ENCODE results near the gene ZNF283.

Gene ZNF283

GRCh38 chr19:43789029-43789428 lies 38.1 kb upstream of the ZNF283 start:
- TF ChIP-seq CTCF (IDR thresholded peaks at IDR 0.05; ENCODE audit: control insufficient read depth, extremely low read depth, insufficient read depth), result no peak
- no peak overlapping the region for H3K4me3 ChIP-seq (ENCODE audit: low read depth, low read length)
- DNase-seq (ENCODE audit: low read depth), result peak; percentile 7

- no peak for TF ChIP-seq CTCF (IDR thresholded peaks at IDR 0.05; ENCODE audit: control insufficient read depth, extremely low read depth, insufficient read depth)
- no peak for DNase-seq (ENCODE audit: low read depth)
Measured at GRCh38 chr19:43790587-43790986, 36.5 kb upstream of the ZNF283 start.

GRCh38 chr19:43797118-43797517 lies 30.0 kb upstream of the ZNF283 start:
- H3K4me3 ChIP-seq (ENCODE audit: low read depth, low read length), result no peak overlapping the region
- TF ChIP-seq CTCF (IDR thresholded peaks at IDR 0.05; ENCODE audit: control insufficient read depth, extremely low read depth, insufficient read depth), result no peak
- DNase-seq (ENCODE audit: low read depth), result no peak

More at GRCh38 chr19:43790587-43790986, 36.5 kb upstream of the ZNF283 start:
- H3K4me3 ChIP-seq (ENCODE audit: low read depth, low read length), result no peak overlapping the region

- H3K4me3 ChIP-seq (ENCODE audit: low read depth, low read length), result no peak overlapping the region
- DNase-seq (ENCODE audit: low read depth), result no peak
- no peak for TF ChIP-seq CTCF (IDR thresholded peaks at IDR 0.05; ENCODE audit: control insufficient read depth, extremely low read depth, insufficient read depth)
Measured at GRCh38 chr19:43797556-43797955, 29.6 kb upstream of the ZNF283 start.

- DNase-seq (ENCODE audit: low read depth), result no peak
- no peak overlapping the region for H3K4me3 ChIP-seq (ENCODE audit: low read depth, low read length)
- no peak for TF ChIP-seq CTCF (IDR thresholded peaks at IDR 0.05; ENCODE audit: control insufficient read depth, extremely low read depth, insufficient read depth)
Measured at GRCh38 chr19:43798026-43798545, 29.0 kb upstream of the ZNF283 start.

GRCh38 chr19:43798546-43799409 lies 28.3 kb upstream of the ZNF283 start:
- DNase-seq (ENCODE audit: low read depth), result no peak
- H3K4me3 ChIP-seq (ENCODE audit: low read depth, low read length), result no peak overlapping the region
- TF ChIP-seq CTCF (IDR thresholded peaks at IDR 0.05; ENCODE audit: control insufficient read depth, extremely low read depth, insufficient read depth), result no peak
